HG03097 (cell line): ENCODE results near the gene PFKFB2.

Experiments
- ATAC-seq: cut with Tn5 transposase; IDR thresholded peaks from one replicate; pipeline ENCODE4 v1.9.1; 2021; ENCODE audit not compliant: unreplicated experiment, low FRiP score

PFKFB2 gene

DNA sequence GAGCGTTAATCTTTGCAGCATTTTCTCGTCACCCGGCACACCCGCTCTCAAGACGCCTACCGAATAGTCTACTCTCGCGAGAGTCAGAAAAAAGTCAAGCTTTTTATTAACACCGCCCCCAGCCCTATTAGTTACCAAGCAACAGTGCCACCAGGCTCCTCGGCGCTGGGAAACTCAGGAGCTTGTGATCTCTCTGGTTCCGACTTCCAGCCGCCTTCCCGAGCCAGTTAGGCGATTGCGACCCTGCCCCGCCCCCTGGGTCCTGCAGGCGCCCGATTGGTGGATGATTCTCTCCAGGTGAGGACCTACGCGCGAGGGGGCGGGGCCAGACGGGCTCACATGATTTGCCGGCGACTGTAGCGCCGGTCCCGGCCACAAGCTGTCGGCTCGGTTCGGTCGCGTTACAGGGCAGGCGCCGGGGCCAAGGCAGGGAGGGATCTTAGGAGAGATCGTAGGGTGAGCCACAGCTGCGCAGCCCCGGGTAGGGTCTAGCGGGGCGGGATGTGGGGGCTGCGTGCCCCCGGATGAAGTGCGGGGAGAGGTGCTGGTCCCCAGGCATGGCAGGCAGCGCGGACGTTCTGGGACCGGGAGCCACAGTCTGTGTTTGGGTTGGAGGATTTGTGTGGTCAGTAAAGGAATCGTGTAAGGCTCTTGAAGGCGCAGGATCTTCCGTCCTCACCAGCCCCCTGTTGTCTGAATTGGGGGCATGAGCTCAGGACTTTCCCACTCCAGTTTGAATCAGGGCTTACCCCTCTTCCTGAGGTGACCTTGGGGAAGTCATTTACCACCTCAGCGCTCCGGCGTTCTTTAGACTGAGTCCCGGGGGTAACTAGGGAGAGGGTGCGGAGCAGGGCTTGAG lies at the start of gene PFKFB2:
TSS of gene PFKFB2 (plus strand) at position 365 of the 859 bp plus-strand sequence. CDS start 1,443 bp downstream, outside the sequence.
- peak; percentile 53 for ATAC-seq

DNA sequence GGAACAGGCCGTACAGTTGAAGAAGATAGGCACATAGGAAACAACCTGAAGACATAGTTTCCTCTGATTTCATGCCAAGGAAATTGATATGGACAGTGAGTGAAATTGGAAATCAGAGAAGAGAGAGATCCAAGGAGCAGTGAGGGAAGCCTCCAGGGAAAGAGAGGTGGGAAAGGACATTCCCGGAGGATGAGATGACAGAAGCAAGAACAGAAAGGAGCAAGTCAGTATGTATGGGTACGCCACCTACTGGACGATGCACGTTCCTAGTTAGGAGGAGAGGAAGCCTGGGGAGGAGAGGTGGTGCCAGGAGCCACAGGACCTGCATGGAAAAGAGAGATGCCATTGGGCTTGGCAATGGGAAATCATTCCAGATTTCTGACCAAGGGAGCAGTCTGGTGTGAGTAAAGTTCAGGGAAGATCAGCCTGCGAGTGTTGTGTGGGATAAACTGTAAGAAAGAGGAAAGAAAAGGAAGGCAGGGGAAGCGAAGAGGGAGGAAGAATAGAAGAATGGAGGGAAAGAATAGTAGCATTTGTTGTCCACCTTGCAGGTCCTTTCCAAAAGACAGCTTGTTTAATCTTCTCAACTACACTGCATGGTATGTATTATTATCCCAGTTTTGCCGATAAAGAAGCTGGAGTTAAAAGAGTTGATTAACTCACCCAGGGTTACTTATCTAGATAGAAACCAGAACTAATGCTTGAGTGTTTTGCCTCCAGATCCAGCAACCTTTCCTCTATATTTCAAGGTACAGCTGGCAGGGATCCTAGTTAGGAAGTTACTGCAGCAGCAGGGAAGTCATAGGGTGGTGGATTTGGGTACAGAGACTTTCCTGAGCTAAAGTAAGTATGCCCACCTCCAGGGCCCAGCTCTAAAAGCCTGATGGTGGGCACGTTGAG lies 47.9 kb upstream of the PFKFB2 start:
- no peak for ATAC-seq

DNA sequence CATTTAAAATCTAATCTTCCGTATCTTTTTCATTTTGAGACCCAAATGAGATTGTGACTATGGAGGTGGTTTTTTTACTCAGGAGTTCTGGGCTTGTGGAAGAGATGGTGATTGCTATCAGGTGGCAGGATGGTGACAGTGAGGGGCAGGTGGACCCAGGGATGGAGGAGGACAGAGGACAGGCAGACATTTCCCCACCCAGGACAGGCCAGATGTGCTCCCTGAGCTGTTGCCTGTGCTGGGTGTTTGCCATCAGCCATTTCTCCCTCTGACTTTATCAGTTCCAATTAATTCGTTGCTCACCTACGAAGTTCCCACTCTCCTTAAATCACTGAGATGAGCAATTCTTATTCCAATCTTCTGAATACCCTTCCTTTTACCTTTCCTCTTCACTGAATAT lies 47.0 kb upstream of the PFKFB2 start:
- ATAC-seq = no peak

DNA sequence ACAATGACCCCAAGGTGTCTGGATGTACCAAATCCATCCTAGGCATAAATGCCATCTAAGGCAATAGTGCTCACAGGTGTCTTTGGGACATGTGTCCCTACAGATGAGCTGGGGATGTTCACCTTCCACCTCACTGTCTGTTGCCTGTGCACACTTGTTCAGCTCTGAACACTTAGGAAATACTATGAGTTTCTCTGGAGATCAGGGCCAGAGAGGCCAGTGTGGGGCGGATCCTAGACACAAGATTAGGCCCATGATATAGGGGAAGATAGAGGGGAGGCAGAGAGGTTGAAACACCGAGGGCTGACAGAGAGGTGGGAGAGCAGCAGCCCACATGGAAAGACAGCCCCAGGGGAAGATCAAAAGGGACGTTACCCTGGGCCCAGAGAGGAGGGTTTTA lies 46.2 kb upstream of the PFKFB2 start:
- no peak for ATAC-seq

GRCh38 chr1:207007352-207008033 lies 45.6 kb upstream of the PFKFB2 start:
- no peak for ATAC-seq

DNA sequence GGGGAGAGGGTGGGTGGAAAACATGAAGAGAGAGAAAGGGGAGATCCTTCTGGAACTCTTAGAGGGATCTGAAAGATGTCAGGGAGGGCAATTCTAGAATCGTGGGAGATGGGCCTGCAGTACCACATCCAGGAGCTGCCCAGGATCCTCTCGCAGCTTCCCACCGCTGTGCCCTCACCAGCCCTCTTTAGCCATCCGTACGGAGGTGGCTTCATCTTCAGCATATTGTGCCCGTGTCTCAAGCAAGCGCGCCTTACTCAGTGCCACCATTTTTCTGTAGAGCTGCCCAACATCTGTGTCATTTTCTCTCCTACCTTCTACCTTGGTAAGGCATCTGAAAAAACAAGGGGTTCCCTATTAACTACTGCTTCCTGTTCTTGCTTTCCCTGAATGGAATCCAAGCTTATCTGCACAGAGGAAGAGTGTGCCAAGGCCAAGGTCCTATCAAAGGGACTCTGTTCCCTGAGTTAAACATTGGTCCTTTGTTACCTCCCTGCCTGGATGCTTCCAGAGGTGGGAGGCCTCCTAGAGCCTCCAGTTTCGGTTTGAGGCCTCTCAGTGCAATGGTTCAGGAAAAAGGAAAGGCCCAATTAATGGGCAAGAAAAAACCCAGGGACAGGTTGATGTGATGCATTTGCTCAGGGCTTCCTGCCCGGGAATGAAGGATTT lies 43.8 kb upstream of the PFKFB2 start:
- no peak for ATAC-seq

DNA sequence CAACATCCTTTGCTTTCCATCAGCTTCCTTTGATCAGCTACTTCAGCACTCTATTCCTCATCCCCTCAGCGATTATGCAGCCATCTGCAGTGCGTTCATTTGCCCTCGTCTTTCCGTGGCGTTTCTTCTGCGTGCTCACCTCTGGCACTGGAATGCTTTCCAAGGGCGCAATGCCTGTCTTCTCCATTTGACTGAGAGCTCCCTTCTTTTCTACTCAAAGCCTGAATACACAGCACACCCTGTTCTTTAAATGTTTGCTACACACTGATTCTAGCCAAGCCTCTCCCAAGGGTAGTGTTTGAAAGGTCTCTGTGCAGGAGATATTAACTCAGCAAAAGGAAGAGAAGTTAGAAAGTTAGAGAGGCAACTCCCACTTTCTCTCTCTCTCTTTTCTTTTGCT lies 43.1 kb upstream of the PFKFB2 start:
- ATAC-seq = no peak

DNA sequence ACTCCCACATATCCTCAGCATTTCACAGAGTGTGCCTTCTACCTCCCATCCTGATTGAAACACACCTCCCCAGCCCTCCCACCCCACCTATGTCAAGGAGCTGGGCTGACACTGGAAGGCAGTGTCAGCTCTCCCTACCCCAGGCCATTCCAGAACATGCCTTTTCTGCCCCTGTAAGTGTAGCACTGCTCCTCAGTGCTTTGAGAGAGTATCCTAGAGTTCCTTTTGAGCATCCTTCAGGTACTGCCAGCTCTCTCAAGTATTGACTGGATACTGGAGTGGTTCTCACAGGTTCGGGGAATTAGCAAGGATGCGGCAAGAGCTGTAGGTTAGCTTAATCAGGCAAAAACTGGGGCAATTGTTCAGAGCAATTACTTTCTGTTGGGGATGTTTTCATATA lies 42.3 kb upstream of the PFKFB2 start:
- ATAC-seq = no peak

- ATAC-seq = no peak
Observed at GRCh38 chr1:207013321-207014085, 39.6 kb upstream of the PFKFB2 start.

- no peak for ATAC-seq
Observed at GRCh38 chr1:207014728-207015127, 38.3 kb upstream of the PFKFB2 start.

DNA sequence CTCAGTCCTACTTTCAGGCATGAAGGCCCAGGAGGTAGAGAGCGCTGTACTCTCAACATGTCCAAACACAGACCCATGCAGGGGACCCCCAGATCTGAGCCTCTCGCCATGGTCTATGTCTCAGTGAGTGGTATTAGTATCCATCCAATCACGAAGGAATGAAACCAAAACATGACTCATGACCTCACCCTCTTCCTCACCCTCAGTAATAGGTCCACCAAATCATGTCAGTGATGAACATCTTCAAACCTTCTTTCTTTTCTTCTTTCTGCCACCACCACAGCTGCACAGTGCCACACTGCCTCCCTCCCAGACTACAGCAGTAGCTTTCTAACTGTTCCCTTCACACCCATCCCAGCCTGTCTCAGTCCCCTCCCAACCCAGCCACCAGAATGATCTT lies 37.3 kb upstream of the PFKFB2 start:
- ATAC-seq = no peak

DNA sequence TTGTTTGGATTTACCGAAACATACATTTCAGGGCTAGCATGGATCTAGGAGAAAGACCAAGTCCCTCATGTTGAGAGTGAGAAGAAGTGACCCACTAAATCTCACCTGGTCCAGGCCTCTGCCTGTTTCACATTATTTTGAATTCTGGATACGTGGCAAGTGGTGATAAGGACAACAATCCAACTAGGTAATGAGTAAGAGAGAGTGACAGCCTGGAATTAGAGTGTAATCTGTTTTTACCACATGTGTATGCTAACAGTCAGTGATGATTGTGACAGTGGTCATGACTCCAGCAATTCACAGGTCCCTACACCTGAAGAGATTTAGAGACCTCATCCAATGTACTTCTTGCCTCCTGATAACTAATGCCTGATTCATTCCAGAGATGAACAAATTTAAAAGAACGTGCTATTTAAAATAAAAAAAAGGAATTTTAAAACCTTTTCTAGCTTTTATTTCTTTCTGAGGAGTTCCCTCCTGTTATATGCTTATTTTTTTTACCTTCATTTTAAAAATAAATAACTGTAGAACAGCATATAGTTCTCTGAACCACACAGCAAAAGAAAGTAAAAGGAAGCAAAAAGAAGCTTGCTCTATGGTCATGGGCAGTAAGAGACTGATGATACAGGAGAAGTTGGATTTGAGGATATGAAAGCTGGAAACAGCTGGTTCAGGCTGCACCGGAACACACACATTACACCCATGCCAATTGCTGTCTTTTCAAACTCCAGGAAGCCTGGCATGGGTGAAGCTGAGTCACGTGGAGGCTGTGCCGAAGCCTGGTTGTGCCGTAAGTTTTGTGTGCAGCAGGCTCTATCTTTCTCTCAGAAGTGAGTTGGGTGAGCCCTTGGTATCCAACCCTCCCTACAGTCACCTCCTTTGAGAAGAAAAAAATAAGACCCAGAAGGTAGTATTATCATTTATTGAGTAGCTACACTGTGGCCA lies 35.2 kb upstream of the PFKFB2 start:
- no peak for ATAC-seq

DNA sequence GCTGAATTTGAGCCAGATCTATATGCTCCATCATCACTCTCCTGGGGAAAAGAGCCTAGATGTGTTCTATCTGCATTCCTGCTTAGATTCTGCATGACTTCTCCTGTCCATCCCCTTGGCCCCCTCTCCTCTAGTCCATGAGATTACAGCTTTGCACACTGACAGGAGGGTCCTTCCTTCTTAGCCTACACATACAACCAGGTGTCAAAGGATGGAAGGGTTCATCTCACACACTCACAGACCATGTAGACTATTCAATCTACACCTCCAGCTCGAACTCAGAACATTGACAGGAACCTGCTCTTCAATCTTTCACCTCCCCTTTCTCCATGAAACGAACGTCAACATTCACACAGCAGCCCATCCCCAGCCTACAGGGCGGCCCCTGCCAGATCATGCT lies 34.4 kb upstream of the PFKFB2 start:
- no peak for ATAC-seq

- no peak for ATAC-seq
Observed at GRCh38 chr1:207019161-207019560, 33.9 kb upstream of the PFKFB2 start.

DNA sequence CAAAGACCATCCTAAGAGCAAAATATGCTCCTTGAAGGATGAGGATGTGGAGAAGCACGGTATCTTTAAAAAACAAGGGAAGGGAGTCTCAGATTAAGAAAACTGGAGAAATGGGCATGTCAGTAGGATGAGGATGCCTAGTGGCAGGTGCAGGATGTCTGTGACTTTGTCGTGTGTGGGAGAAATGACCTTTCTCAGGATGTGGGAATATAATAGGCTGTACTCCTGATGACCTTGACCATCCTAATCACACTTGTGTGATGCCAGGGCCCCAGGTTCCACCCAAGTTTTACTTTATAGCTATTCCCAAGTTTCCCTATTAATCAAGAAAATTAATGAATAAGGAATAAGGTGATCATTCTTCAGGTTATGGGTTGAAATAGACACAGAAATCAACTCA lies 33.4 kb upstream of the PFKFB2 start:
- ATAC-seq = no peak

GRCh38 chr1:207020065-207020708 lies 32.9 kb upstream of the PFKFB2 start:
- ATAC-seq = no peak

DNA sequence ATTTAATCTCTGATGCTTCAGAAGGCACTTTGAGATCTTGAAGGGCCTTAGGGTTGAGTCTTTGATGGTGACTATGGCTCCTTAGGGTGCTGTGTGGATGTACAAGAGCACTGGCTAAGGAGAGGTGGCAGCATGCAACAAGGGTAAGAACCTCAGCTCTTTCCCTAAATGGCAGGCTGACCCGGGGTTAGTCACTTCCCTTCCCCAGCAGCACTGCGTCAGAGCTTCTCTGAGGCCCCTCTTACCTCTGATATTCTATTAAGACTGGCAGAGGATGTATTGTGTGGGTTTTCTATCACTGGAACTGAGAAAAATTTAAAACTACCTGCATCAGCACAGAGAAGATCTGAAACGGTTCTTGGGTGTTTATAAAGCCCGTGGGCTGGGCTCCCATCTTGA lies 32.4 kb upstream of the PFKFB2 start:
- no peak for ATAC-seq
